ENCODE results near the gene ZBP1. TPM values are rescaled to one million over a fixed set of nuclear protein-coding genes. Genes with fewer than 3 reads are reported as not detected.

The ZBP1 gene
- total RNA-seq, 1 experiment from 2014 or later = not detected

- Histone ChIP-seq H3K4me3 (ENCODE audit: low read depth, low read length) (no peak overlapping the region), H3K9me3 (no peaks in the 10 kb centered on the region), H3K4me1 (no peaks in the 10 kb centered on the region), H3K36me3 (ENCODE audit: control insufficient read depth, insufficient read depth, low read length) (no peaks in the 10 kb centered on the region), H3K27me3 (replicated peaks; ENCODE audit: control insufficient read depth, insufficient read depth, low read length) (no peaks in the 10 kb centered on the region)
- POLR2A ChIA-PET = no interaction called here
- no peaks in the 10 kb centered on the region for H3K4me1 Mint-ChIP-seq (ENCODE audit: low read depth, unreplicated experiment)
- no peak for TF ChIP-seq CTCF (IDR thresholded peaks at IDR 0.05; ENCODE audit: insufficient read depth in 1 of 2, low read depth in 1 of 2, low read length in 1 of 2, severe bottlenecking in 1 of 2, unreplicated experiment in 1 of 2)
- H3K9me3 Mint-ChIP-seq (ENCODE audit: unreplicated experiment) = peaks cover 13% of the 10 kb centered on the region
- no TSS peak for BruUV-seq (replicated peaks)
- intact Hi-C loops (cut with micrococcal nuclease; ENCODE audit: unreplicated experiment) = loop anchor here (10.0 kb wide), 1 partner anchor 215 kb away; no protein-coding TSS in a partner anchor
- peak in 1 of 2 experiments; percentile 45 for DNase-seq
- CTCF ChIA-PET = no interaction called here
- no peak overlapping the region for H3K4me3 Mint-ChIP-seq (ENCODE audit: unreplicated experiment)
- H3K27ac Mint-ChIP-seq (ENCODE audit: unreplicated experiment) = no peak overlapping the region
- no peaks in the 10 kb centered on the region for H3K36me3 Mint-ChIP-seq (ENCODE audit: insufficient read depth, unreplicated experiment)
- H3K27me3 Mint-ChIP-seq (ENCODE audit: insufficient read depth, unreplicated experiment) = no peaks in the 10 kb centered on the region
These were observed 39.4 kb upstream of the ZBP1 start for GRCh38 chr20:57659517-57660180.

- H3K36me3 Mint-ChIP-seq (ENCODE audit: insufficient read depth, unreplicated experiment) = no peaks in the 10 kb centered on the region
- H3K4me1 Mint-ChIP-seq (ENCODE audit: low read depth, unreplicated experiment) = no peaks in the 10 kb centered on the region
- no peak overlapping the region for H3K4me3 Mint-ChIP-seq (ENCODE audit: unreplicated experiment)
- H3K9me3 Mint-ChIP-seq (ENCODE audit: unreplicated experiment) = peaks cover 13% of the 10 kb centered on the region
- Histone ChIP-seq H3K4me3 (ENCODE audit: low read depth, low read length) (no peak overlapping the region), H3K27me3 (replicated peaks; ENCODE audit: control insufficient read depth, insufficient read depth, low read length) (no peaks in the 10 kb centered on the region), H3K9me3 (no peaks in the 10 kb centered on the region), H3K36me3 (ENCODE audit: control insufficient read depth, insufficient read depth, low read length) (no peaks in the 10 kb centered on the region), H3K4me1 (no peaks in the 10 kb centered on the region)
- no peak overlapping the region for H3K27ac Mint-ChIP-seq (ENCODE audit: unreplicated experiment)
- TF ChIP-seq CTCF (IDR thresholded peaks at IDR 0.05; ENCODE audit: insufficient read depth in 1 of 2, low read depth in 1 of 2, low read length in 1 of 2, severe bottlenecking in 1 of 2, unreplicated experiment in 1 of 2) = no peak
- BruUV-seq (replicated peaks) = no TSS peak
- ChIA-PET POLR2A (no interaction called here), CTCF (no interaction called here)
- intact Hi-C loops (cut with micrococcal nuclease; ENCODE audit: unreplicated experiment) = loop anchor here (10.0 kb wide), 1 partner anchor 216 kb away; no protein-coding TSS in a partner anchor
- DNase-seq = peak in 1 of 2 experiments; percentile 41
- H3K27me3 Mint-ChIP-seq (ENCODE audit: insufficient read depth, unreplicated experiment) = no peaks in the 10 kb centered on the region
These were observed 38.7 kb upstream of the ZBP1 start for GRCh38 chr20:57658833-57659516.

GRCh38 chr20:57658447-57658832 lies 38.2 kb upstream of the ZBP1 start:
- Histone ChIP-seq H3K4me1 (no peaks in the 10 kb centered on the region), H3K4me3 (ENCODE audit: low read depth, low read length) (no peak overlapping the region), H3K27me3 (replicated peaks; ENCODE audit: control insufficient read depth, insufficient read depth, low read length) (no peaks in the 10 kb centered on the region), H3K36me3 (ENCODE audit: control insufficient read depth, insufficient read depth, low read length) (no peaks in the 10 kb centered on the region), H3K9me3 (no peaks in the 10 kb centered on the region)
- no peak for TF ChIP-seq CTCF (IDR thresholded peaks at IDR 0.05; ENCODE audit: insufficient read depth in 1 of 2, low read depth in 1 of 2, low read length in 1 of 2, severe bottlenecking in 1 of 2, unreplicated experiment in 1 of 2)
- Mint-ChIP-seq H3K4me3 (ENCODE audit: unreplicated experiment) (no peak overlapping the region), H3K36me3 (ENCODE audit: insufficient read depth, unreplicated experiment) (no peaks in the 10 kb centered on the region), H3K4me1 (ENCODE audit: low read depth, unreplicated experiment) (no peaks in the 10 kb centered on the region), H3K27ac (ENCODE audit: unreplicated experiment) (no peak overlapping the region), H3K9me3 (ENCODE audit: unreplicated experiment) (peaks cover 13% of the 10 kb centered on the region), H3K27me3 (ENCODE audit: insufficient read depth, unreplicated experiment) (no peaks in the 10 kb centered on the region)
- no TSS peak for BruUV-seq (replicated peaks)
- intact Hi-C loops (cut with micrococcal nuclease; ENCODE audit: unreplicated experiment) = loop anchor here (10.0 kb wide), 1 partner anchor 216 kb away; no protein-coding TSS in a partner anchor
- ChIA-PET CTCF (no interaction called here), POLR2A (no interaction called here)
- peak in 1 of 2 experiments; percentile 34 for DNase-seq
